ENCODE data around the gene IER2.

- TF ChIP-seq CTCF (IDR thresholded peaks at IDR 0.05): no peak
- TF ChIP-seq POLR2A (IDR thresholded peaks at IDR 0.05): no peak
Measured at GRCh38 chr19:13134626-13135025, 15.6 kb upstream of the IER2 start.

Data from testis (tissue), 2 donors.